Heart left ventricle (tissue), 13 donors: Measurements from ENCODE around the gene ISM1.

Experiments
- CTCF ChIP-seq, 12 donors: fragments of 200-600 bp; sonication (generic) in 4 of 12; IDR thresholded peaks; one replicate each; pipeline versions ENCODE4 v1.5.0 to v1.8.0; 2018 to 2022; ENCODE audit warnings: antibody characterized with exemption in 12 of 12, mild to moderate bottlenecking in 5 of 12
- POLR2A ChIP-seq, 2 donors: fragments of 450-650 bp; IDR thresholded peaks; one replicate each; pipeline ENCODE4 v1.6.1; 2017; ENCODE audit warnings: antibody characterized with exemption in 2 of 2, mild to moderate bottlenecking in 2 of 2, moderate library complexity in 2 of 2
- donor health status: ischemic (EF 13 %, LVEDD 7.1; RV severe dilation, severe dysfunction).
- donor health status: DM: no; HTN: yes; CAD: no.
- donor health status: DM: no; HTN: no; CAD: no.
- donor health status: ischemic (EF 25% LVEDD 6.9; RV normal size, moderate dysfunction).
- donor health status: ischemic (EF 25% LVEDD 5.7; RV mildly dilated, moderate dysfunction).
- donor health status: ischemic (EF 35%, LVEDD 5.7; RV mildly dilated, moderate dysfunction).
- donor health status: nonischemic (EF 11% LVEDD 7.7; RV severe dilation, severe dysfunction).
- donor health status: DM: yes; HTN: yes; CAD: no.
- donor health status: PGD.
- donor health status: ischemic (EF 29% LVEDD 5.4; RV normal size, mild dysfunction).
- donor health status: nonischemic (EF 23%, LVEDD 6.1; RV moderate dilation, normal function).

- TF ChIP-seq POLR2A (IDR thresholded peaks at IDR 0.05) (no peak), CTCF (IDR thresholded peaks at IDR 0.05) (no peak)
These were observed 8.5 kb downstream of the ISM1 start for GRCh38 chr20:13229538-13229937.
